MM.1S (cell line): ENCODE measurements around the gene SFTA2.

ENCODE experiments used
- CTCF ChIP-seq: fragments of 300-600 bp; sonication (generic); IDR thresholded peaks from 2 replicates; pipeline ENCODE4 v1.5.1; 2016; ENCODE audit warnings: antibody characterized with exemption, low read length, mixed read lengths
- EZH2phosphoT487 ChIP-seq: fragments of 300-600 bp; sonication (generic); IDR thresholded peaks from 2 replicates; pipeline ENCODE4 v1.6.1; 2018; ENCODE audit warnings: antibody characterized with exemption, low read length

GRCh38 chr6:30945281-30945680 is 13.3 kb upstream of the SFTA2 start:
- TF ChIP-seq EZH2phosphoT487 (no peak), CTCF (no peak)
